Occipital lobe (tissue), 2 donors: Measurements from ENCODE around the gene TIAL1. TPM values are rescaled to one million over a fixed set of nuclear protein-coding genes. Genes with fewer than 3 reads are reported as not detected.
"Not testable (repeated sequence)": the region's sequence is repeated elsewhere in the genome, so short reads cannot be mapped to it uniquely, and the experiment has no call there.

Experiments
- DNase-seq: peaks from one replicate; lab custom pipeline; 2025; lab: John Stamatoyannopoulos, UW
- total RNA-seq: library from RNA; depleted of rRNA; stranded (reverse); fragments of >200 nt; gene quantifications from one replicate; pipeline ENCODE4 v1.2.3, GENCODE V29; 2014

TIAL1 gene
- total RNA-seq, 1 donor from 2014 or later = 58.8 TPM

DNA sequence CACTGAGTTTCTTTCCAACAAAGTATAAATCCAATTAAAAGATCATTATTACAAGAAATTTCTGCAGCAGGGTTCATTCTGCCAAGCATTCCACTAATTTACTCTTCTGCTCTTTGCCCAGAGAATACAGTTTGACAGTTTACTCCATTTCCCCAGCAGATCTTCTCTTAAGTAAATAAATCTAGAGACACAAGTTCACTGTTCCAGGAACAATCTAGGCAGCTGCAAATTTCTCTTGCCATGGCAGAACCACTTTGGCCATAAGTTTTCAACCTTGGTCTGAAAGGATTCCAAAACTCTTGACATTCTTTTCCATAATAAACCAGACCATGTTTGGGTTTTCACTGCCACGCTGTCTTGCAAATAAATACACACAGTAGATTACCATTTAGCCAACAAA, 65.7 kb downstream of the TIAL1 start:
- no peak for DNase-seq

DNA sequence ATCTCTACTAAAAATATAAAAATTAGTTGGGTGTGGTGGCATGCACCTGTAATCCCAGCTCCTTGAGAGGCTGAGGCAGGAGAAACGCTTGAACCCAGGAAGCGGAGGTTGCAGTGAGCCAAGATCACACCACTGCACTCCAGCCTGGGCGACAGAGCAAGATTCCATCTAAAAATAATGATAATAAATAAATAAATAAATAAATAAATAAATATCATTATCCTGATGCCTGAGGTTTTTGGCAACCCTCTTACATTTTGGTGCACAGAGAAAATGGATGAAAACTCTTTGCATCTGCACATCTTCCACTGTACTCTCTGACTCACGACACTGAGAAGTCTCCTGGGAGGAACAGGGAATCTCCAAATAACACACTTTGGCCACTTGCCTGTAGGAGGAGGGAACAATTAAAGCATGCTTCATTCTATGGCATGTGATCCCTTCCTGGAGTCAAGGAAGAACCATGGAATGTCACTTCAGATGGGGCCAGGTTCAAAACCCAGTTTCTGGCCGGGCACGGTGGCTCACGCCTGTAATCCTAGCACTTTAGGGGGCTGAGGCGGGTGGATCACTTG, 68.0 kb downstream of the TIAL1 start:
- DNase-seq = not testable (repeated sequence)

DNA sequence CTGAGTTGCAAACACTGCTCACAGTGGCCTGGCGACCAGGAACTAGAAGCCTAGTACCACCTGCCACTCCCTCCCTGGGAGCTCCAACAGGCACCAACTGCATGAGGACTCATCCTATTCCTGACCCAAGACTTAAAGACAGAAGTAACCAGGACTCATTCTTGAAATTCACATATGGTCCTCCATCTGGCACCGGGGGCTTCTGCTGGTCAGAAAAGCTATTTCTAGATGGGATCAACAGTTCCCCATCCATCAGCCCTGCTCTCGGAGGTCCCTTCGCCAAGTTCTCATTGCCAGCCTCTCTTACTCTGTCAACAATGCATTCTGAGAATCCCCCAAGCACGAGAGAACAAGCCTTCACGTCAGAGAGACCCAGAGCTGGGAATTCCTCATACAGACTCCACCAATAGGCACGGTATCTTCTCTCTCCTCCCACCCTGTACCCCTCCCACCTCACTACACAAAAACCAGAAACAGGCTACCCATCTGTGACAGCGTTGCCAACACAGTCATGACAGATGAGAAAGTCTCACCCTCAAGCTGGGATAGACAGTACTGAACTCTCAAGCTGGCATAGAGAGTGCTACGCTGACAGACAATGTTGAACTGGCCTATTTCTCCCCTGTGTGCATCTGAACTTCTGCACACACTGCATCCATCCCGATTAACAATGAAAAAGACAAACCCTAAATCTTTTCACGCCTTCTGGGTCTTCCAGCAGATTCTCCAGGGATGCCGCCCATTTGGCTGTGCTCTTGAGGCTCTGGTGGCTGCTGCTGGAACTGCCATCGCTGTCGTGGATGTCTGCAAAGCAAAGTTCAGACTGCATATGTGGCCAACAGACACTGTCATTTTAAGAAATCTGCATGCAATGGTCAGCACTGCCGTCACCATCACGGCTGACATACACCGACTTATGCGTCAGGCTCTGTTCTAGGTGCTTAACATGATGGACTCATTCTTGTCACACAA, 69.9 kb downstream of the TIAL1 start:
- no peak for DNase-seq

DNA sequence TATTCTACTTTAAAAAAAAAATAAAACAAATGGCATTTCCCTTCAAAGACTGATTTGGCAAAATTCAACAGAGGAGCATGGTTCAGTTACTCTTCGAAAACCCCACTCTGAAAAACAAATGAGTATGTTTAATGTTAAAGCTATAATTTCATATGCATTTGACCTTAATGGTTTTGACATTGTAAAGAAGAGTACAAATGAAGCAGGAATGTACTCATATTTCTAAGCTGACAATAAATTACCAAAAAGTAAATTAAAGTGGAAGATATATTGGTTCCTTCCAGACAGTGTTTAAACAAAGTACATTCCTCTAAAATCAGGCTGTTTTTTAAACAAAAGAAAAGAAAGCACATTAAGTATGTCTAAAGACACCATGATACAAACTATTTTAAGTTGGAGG, 70.6 kb downstream of the TIAL1 start:
- no peak for DNase-seq

DNA sequence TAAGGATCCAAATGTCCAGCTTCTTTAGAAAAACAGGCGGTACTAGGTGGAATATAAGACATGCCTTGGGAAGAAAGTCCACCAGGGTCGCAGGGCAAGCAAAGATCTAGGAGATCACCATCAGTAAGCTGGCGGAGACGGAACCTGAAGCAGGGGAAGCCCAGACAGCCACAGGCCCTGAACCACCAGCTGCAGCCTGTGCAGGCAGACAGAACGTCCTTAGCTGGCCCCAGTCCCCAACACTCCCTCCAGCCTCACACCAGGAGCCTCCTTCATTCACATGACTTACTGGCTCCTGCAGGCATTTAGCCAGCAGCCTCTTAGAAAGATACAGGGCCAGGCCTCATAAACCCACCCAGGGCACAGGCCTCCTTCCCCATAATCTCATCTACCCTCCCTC, 71.6 kb downstream of the TIAL1 start:
- DNase-seq = no peak

DNA sequence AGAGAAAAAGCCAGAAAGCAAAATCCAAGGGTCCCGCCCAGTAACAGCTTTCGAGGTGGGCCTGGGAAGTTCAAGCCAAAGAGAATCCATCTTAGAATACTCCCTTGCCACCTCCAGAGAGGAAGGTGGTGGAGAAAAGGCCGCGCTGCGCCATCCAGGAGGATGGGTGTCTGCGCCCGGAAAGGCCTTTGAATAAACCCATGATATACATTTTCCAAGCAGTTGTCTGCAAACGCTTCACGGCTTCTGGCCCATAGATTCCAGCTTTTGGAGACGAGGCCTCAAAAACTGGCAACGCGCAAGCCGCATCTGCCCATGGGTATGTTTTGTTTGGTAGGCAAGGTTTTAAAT, 72.1 kb downstream of the TIAL1 start:
- no peak for DNase-seq

DNA sequence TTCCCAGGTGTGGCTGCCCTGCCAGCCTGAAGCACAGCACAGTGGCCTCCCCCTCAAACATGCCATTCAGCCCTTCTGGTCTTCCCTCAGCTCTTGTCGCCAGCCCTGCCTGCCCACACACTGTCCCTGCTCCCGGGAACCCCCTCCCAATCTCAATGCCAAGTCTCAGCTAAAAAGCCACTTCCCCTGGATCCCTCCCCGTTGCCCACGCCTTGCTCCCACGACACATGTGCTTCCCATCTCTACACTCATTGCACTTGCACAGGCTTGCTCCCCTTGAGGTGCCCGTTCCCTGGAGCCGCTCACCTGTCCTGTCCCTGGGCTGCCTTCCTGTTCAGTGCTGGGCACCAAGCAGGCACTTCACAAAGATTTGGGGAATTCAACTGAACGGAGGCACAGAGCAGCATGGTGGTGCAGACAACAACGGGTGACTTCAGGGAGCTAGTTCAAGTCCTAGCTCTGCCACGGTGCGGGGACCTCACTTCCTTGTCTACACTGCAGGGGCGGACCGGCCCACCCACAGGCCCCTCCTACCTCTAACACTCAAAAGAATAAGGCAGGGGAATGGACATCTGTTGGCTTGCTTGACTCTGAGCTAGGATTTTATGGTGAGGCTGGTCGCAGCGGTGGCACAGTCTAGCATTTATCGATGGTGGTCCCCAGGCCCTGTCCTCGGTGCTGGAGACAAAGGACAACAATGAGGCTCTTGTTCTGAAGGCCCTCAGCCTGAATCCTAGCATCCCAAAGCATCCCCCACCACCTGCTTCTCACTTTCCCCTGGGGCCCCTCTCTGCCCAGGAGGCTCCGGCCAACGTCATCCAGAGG, 72.7 kb downstream of the TIAL1 start:
- DNase-seq = no peak

Other genes starting within 250 kb of the TIAL1 start
- 10.5 TPM for gene RGS10, start 54.2 kb downstream of the TIAL1 start, total RNA-seq
- 0.78 TPM for gene BAG3, start 54.4 kb upstream of the TIAL1 start, total RNA-seq
- 166 TPM for gene INPP5F, start 129.1 kb upstream of the TIAL1 start, total RNA-seq